Measurements from ENCODE around the gene UCHL1. TPM values are rescaled to one million over a fixed set of nuclear protein-coding genes. Genes with fewer than 3 reads are reported as not detected.

Gene UCHL1
- total and polyA plus RNA-seq, 10 of the 15 experiments (the other 5 are each of a cell fraction or from before 2014, with no cell fraction given), result 0.29 to 178 (median 125) TPM

- peak; percentile 49 for DNase-seq (ENCODE audit: low read depth, low spot score)
- SMC1A ChIA-PET (ENCODE audit: uncharacterized antibody, unreplicated experiment), result interaction anchor here (0.7 to 18.1 kb wide), 13 partner anchors 11 to 289 kb away, joined by 3 to 362 read pairs (median 5); no protein-coding TSS in a partner anchor
- Histone ChIP-seq H3K4me1 (ENCODE audit: control insufficient read depth, insufficient read depth, low read length) (no peaks in the 10 kb centered on the region; the same call in 1 of the 2 replicates), H3K9ac (ENCODE audit: control insufficient read depth, insufficient read depth, low read length) (peak within 1 kb of the TSS; percentile 74), H3K79me2 (ENCODE audit: control insufficient read depth, insufficient read depth, low read length) (peaks cover 38% of the 10 kb centered on the region), H4K20me1 (ENCODE audit: control insufficient read depth, insufficient read depth) (peaks cover 2% of the 10 kb centered on the region; the same call in 1 of the 2 replicates), H3K27ac (ENCODE audit: control insufficient read depth, insufficient read depth) (peak within 1 kb of the TSS; percentile 71; the same call in 1 of the 2 replicates), H2AFZ (ENCODE audit: control insufficient read depth, low read depth, low read length) (peak within 1 kb of the TSS; percentile 88), H3K4me2 (ENCODE audit: control insufficient read depth, insufficient read depth) (peak within 1 kb of the TSS; percentile 85), H3K36me3 (ENCODE audit: control insufficient read depth in 2 of 2, insufficient read depth in 2 of 2, low read length in 1 of 2) (no peaks in the 10 kb centered on the region), H3K27me3 (replicated peaks in 1 of 2; ENCODE audit: control insufficient read depth in 2 of 2, insufficient read depth in 2 of 2, low read length in 1 of 2) (no peaks in the 10 kb centered on the region), H3K9me3 (replicated peaks; ENCODE audit: control insufficient read depth, insufficient read depth, low read length) (no peaks in the 10 kb centered on the region), H3K4me3 (peak within 1 kb of the TSS; percentile 83)
- intact Hi-C loops (cut with micrococcal nuclease; ENCODE audit: unreplicated experiment) (loop anchor here (1.0 to 10.0 kb wide), 5 partner anchors 67 to 479 kb away; no protein-coding TSS in a partner anchor), in situ Hi-C loops (cut with MboI) (loop anchor here (10.0 kb wide), 1 partner anchor 479 kb away; no protein-coding TSS in a partner anchor)
- peak; percentile 78 for ATAC-seq
- CTCF ChIA-PET, result interaction anchor here (0.6 to 18.7 kb wide), 22 partner anchors 9 to 317 kb away, joined by 3 to 567 read pairs (median 4); no protein-coding TSS in a partner anchor
- BruUV-seq (replicated peaks), result no TSS peak
- FAIRE-seq, result peak; percentile 78
- under 1% methylated on average over 57 of the region's 71 CpGs for WGBS (ENCODE audit: insufficient coverage, insufficient replicate concordance, low lambda C conversion rate, missing lambda C conversion rate)
- POLR2A ChIA-PET, result interaction anchor here (0.6 to 2.0 kb wide), 4 partner anchors 15 to 333 kb away, joined by 3 to 6 read pairs (median 4); no protein-coding TSS in a partner anchor
- RAD21 ChIA-PET (ENCODE audit: unreplicated experiment), result interaction anchor here (0.5 to 11.9 kb wide), 13 partner anchors 9 to 306 kb away, joined by 3 to 262 read pairs (median 3); no protein-coding TSS in a partner anchor
- no peak for TF ChIP-seq BCL11A (IDR thresholded peaks at IDR 0.05; ENCODE audit: low read depth, low read length)
- no peak for TF ChIP-seq BRCA1 (IDR thresholded peaks at IDR 0.05; ENCODE audit: low read depth, low read length)
- no peak for TF ChIP-seq SUPT20H (IDR thresholded peaks at IDR 0.05; ENCODE audit: borderline replicate concordance, control insufficient read depth, low read depth, low read length)
- TF ChIP-seq ZNF592 (IDR thresholded peaks at IDR 0.05), result no peak
- no peak for TF ChIP-seq MYB (IDR thresholded peaks at IDR 0.05; ENCODE audit: borderline replicate concordance, low read depth, low read length)
- no peak for TF ChIP-seq MLLT1 (IDR thresholded peaks at IDR 0.05)
- no peak for TF ChIP-seq KAT2A (conservative IDR thresholded peaks at IDR 0.05; ENCODE audit: control insufficient read depth, low read depth, low read length)
- TF ChIP-seq ZZZ3 (IDR thresholded peaks at IDR 0.05; ENCODE audit: control insufficient read depth, insufficient read length, low read depth), result no peak
- no peak for TF ChIP-seq HSF1 (IDR thresholded peaks at IDR 0.05; ENCODE audit: low read depth, low read length)
- no peak for TF ChIP-seq CHD4 (IDR thresholded peaks at IDR 0.05)
- TF ChIP-seq EED (IDR thresholded peaks at IDR 0.05; ENCODE audit: low read depth), result peak; percentile 71
- TF ChIP-seq USF1 (IDR thresholded peaks at IDR 0.05; ENCODE audit: borderline replicate concordance, extremely low read length, insufficient read depth, low read depth, low read length), result no peak
Observed at GRCh38 chr4:41214136-41214824, 42.4 kb upstream of the UCHL1 start, which contains the start of gene APBB2. APBB2 (minus strand) TSS chr4:41214542; CDS start chr4:41033254, 181,288 bp downstream.

Measured in GM12878 (cell line).